Thyroid gland (tissue), 4 donors: ENCODE data around the gene UBR4. TPM values are rescaled to one million over a fixed set of nuclear protein-coding genes. Genes with fewer than 3 reads are reported as not detected.

Source experiments
- DNase-seq, 2 donors: peaks; one replicate each; pipeline ENCODE4 v3.0.0-alpha.2; 2019
- H3K27ac ChIP-seq, 3 donors: fragments of 200-600 bp; sonication (generic); 1 replicate in 2 of 3; 2 replicates in 1 of 3; pipeline ENCODE4 v1.5.1; 2016 to 2019; ENCODE audit warnings: mild to moderate bottlenecking in 1 of 3, moderate library complexity in 1 of 3
- H3K27me3 ChIP-seq: fragments of 200-600 bp; sonication (generic); one replicate; pipeline ENCODE4 v1.5.1; 2019
- H3K36me3 ChIP-seq, 2 donors: fragments of 200-600 bp; sonication (generic); one replicate each; pipeline ENCODE4 v1.5.1; 2016 to 2019
- H3K4me1 ChIP-seq, 2 donors: fragments of 200-600 bp; sonication (generic); one replicate each; pipeline ENCODE4 v1.5.1; 2017 to 2019
- H3K4me3 ChIP-seq, 3 donors: fragments of 200-600 bp; sonication (generic); replicated peaks in 1 of 3; 1 replicate in 2 of 3; 2 replicates in 1 of 3; pipeline ENCODE4 v1.5.1; 2016; ENCODE audit warnings: mild to moderate bottlenecking in 1 of 3
- H3K9me3 ChIP-seq: fragments of 200-600 bp; sonication (generic); one replicate; pipeline ENCODE4 v1.5.1; 2017
- POLR2A ChIP-seq, 2 donors: fragments of 450-650 bp; IDR thresholded peaks; one replicate each; pipeline ENCODE4 v1.6.1; 2017; ENCODE audit warnings: antibody characterized with exemption in 2 of 2, mild to moderate bottlenecking in 2 of 2, moderate library complexity in 1 of 2
- WGBS, 2 donors: methylation state at CpG; one replicate each; pipeline ENCODE4 v1.1.5; 2017; 5-methylcytosine and 5-hydroxymethylcytosine counted together
- intact Hi-C: fragments of 100-400 bp; cut with DNase I; formaldehyde crosslinking; loops from one replicate; pipeline ENCODE4 v1.15.1; 2023
- total RNA-seq, 4 donors: library from RNA; depleted of rRNA; stranded (reverse); fragments of >200 nt; gene quantifications; one replicate each; pipeline ENCODE4 v1.2.3, GENCODE V29; 2016
- TF ChIP-seq, protein P1 (sequence below), 6 experiments: fragments of 200-600 bp in 3 of 6; fragments of 450-650 bp in 3 of 6; sonication (generic) in 3 of 6; IDR thresholded peaks; one replicate each; pipeline ENCODE4 v1.5.1; 2016 to 2019; ENCODE audit warnings: antibody characterized with exemption in 6 of 6, mild to moderate bottlenecking in 2 of 6, inconsistent platforms in 1 of 6, moderate library complexity in 1 of 6

The UBR4 gene
- total RNA-seq, 4 donors from 2014 or later, result 110 to 221 (median 160) TPM

DNA sequence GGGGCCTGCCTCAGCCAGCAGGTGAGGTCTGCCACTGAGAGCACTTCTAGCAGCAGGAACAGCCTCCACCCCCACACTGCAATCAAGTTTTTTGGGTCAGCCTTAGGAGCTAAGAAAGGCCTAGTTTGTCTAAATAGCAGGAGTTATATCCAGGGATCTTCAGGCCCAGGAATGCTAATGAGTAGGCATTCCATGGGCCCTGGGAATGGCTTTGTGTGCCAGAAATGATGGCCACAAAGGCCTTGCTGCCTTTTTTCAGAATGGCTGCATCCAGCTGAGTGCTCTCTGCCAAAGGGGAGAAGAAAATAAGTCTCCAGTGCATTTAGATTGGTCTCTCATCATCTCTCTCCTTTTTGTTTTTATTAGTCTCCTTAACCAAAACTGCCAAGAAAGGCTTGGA, 44.4 kb upstream of the UBR4 start:
- intact Hi-C loops, result loop anchor here (10.0 kb wide), 1 partner anchor 400 kb away; no protein-coding TSS in a partner anchor
- no peak overlapping the region for H3K4me3 ChIP-seq
- no peaks in the 10 kb centered on the region for H3K27me3 ChIP-seq
- H3K27ac ChIP-seq, result no peak overlapping the region
- peaks cover 23 to 25% of the 10 kb centered on the region in 2 donors for H3K36me3 ChIP-seq
- TF ChIP-seq, protein P1, sequence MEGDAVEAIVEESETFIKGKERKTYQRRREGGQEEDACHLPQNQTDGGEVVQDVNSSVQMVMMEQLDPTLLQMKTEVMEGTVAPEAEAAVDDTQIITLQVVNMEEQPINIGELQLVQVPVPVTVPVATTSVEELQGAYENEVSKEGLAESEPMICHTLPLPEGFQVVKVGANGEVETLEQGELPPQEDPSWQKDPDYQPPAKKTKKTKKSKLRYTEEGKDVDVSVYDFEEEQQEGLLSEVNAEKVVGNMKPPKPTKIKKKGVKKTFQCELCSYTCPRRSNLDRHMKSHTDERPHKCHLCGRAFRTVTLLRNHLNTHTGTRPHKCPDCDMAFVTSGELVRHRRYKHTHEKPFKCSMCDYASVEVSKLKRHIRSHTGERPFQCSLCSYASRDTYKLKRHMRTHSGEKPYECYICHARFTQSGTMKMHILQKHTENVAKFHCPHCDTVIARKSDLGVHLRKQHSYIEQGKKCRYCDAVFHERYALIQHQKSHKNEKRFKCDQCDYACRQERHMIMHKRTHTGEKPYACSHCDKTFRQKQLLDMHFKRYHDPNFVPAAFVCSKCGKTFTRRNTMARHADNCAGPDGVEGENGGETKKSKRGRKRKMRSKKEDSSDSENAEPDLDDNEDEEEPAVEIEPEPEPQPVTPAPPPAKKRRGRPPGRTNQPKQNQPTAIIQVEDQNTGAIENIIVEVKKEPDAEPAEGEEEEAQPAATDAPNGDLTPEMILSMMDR (IDR thresholded peaks at IDR 0.05), result no peak
- no peak for TF ChIP-seq POLR2A (IDR thresholded peaks at IDR 0.05)
- H3K4me1 ChIP-seq, result peaks cover 18 to 21% of the 10 kb centered on the region in 2 donors
- H3K9me3 ChIP-seq, result no peaks in the 10 kb centered on the region
- DNase-seq, result no peak

DNA sequence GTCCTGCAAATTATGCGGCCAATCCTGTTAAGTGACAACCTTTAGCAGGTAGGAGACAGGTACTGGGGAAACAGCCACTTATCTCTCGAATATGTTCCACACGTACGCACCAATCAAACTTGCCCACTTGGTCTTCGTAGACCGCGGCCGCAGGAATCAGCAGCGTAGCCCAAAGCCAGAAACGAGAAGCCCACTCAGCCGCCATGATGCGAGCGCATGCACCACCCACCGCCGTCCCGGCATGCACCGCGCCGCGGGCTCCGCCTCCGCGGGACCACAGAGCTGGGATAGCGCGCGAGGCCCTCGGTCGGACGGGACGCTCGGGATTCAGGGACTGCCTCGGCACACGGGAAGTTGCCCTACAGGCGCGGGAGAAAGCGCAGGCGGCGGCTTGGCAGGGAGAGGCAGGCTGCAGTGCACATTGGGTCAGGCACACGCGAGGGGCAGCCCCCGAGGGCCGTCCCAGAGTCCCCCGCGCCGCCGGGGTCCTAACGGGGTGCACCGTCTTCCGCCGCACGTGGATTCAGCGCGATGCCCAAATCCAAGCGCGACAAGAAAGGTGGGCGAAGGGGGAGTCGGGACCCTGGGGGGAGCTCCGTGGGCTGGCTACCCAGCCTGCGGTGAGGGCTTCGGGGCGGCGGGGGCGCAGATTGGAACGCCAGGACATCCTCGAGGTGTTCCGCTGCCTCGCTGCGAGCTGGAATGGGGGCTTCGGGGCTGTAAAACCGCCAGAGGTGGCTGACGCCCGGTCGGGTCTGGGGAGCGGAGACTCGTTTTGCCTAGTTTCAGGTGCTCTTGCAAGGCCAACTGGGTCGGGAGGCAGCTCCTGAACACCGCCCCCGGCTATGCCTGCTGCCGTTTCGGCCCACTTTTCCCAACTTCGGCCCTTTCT, 41.5 kb upstream of the UBR4 start, which contains the start of the genes EMC1 and MRTO4:
Gene EMC1, minus strand, starts transcription at position 220 of the 892 bp plus-strand sequence. Its CDS starts 15 bp downstream, at position 205.
Gene MRTO4, plus strand, starts transcription at position 501 of the 892 bp plus-strand sequence. Its CDS starts 31 bp downstream, at position 532.
- peaks cover 18 to 21% of the 10 kb centered on the region in 2 donors for H3K4me1 ChIP-seq
- intact Hi-C loops, result loop anchor here (10.0 kb wide), 1 partner anchor 403 kb away; no protein-coding TSS in a partner anchor
- peak in 1 of 2 donors; percentile 40 for TF ChIP-seq POLR2A (IDR thresholded peaks at IDR 0.05)
- TF ChIP-seq, protein P1 (IDR thresholded peaks at IDR 0.05), result peak in 1 of 6 experiments; percentile 21
- 0 to 1% methylated on average over 20 to 34 of the region's 81 CpGs for WGBS, 2 donors
- peak; percentile 81 to 84 for DNase-seq
- no peaks in the 10 kb centered on the region for H3K36me3 ChIP-seq
- H3K27me3 ChIP-seq, result no peaks in the 10 kb centered on the region
- H3K4me3 ChIP-seq, result peak within 1 kb of the TSS; percentile 78 to 99 (median 82)
- H3K27ac ChIP-seq, result peak within 1 kb of the TSS; percentile 88 to 98 (median 94)
- H3K9me3 ChIP-seq, result no peaks in the 10 kb centered on the region

DNA sequence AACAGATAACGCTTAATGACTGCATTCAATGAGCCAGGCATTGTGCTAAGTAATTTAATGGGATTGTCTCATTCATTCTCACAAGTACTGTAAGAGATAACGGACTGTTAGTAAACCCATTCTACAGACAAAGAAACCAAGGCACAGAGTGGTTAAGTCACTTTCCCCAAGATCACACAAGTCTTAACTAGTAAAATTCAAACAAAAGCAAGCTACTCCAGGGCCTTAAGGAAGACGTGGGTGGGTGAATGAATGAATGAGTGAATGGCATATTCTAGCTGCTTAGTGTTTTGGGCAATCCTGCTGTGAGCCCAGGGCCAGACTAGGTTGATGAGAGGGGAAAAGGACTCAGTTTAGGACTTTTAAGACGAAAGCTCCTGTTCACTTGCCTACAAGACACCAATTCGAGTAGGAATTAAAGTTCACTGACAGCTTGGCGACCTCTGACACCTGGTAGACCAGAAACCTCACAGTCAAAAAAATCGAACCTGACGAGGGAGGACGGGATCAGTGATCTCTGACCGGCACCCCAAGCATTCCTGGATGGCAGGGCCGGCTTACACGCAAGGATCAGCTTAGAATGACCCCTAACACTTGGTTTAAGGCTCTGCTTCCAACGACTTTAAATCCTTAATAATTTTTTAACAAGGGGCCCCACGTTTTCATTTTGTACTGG, 40.7 kb upstream of the UBR4 start:
- no peak for TF ChIP-seq POLR2A (IDR thresholded peaks at IDR 0.05)
- TF ChIP-seq, protein P1 (IDR thresholded peaks at IDR 0.05), result no peak
- Histone ChIP-seq H3K4me1 (peaks cover 18 to 21% of the 10 kb centered on the region in 2 donors), H3K4me3 (peak overlapping the region; percentile 78 to 99 (median 82)), H3K36me3 (no peaks in the 10 kb centered on the region), H3K27me3 (no peaks in the 10 kb centered on the region), H3K9me3 (no peaks in the 10 kb centered on the region), H3K27ac (peak overlapping the region in 1 of 3 donors; percentile 88)
- intact Hi-C loops, result loop anchor here (10.0 kb wide), 1 partner anchor 404 kb away; no protein-coding TSS in a partner anchor
- DNase-seq, result no peak
- 10 to 13% methylated on average over 14 of the region's 14 CpGs for WGBS, 2 donors

DNA sequence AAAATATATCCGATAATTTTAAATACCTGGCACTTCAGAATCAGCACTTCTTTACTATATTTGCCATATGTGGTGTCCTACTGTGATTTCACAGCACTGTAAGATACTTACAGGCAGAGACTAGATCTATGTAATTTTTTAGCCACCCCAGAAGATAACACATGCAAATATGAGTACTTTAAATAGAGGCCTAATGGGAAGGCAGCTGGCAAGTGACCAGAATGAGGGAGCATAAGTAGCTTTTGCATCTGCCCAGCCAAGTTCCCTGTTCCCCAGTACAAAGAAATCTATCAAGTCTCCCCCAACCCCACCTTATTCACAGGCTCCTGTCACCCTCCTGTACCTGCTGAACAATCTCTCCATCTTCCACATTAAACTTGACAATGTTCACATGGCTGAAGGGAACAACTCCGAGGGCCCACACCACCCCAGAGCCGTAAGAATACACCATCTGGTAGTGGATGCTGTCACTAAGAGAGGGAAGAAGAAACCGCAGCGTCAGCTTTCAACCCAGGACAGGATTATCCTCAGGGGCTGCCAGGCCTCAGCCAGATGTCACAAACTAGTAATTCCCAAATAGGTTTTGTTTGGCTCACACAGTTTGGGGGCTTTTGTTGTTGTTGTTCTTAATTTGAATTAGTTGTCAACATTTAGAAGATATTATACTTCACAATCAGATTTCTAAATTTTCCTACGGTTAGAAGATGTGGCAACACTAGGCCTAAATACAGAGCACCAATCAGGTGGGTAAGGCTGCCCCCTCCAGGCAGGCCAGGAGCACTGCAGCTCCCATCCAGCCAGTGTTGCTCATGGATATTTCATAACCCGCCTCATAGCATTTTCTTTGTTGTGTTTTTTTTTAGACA, 30.8 kb upstream of the UBR4 start:
- H3K36me3 ChIP-seq, result peaks cover 61 to 71% of the 10 kb centered on the region in 2 donors
- DNase-seq, result peak; percentile 31 to 55

More for the DNA sequence above, 30.8 kb upstream of the UBR4 start:
- Histone ChIP-seq H3K27ac (no peak overlapping the region), H3K4me1 (no peaks in the 10 kb centered on the region), H3K9me3 (no peaks in the 10 kb centered on the region), H3K27me3 (no peaks in the 10 kb centered on the region), H3K4me3 (no peak overlapping the region)
- intact Hi-C loops, result no loop called here
- TF ChIP-seq POLR2A (IDR thresholded peaks at IDR 0.05), result no peak
- TF ChIP-seq, protein P1 (IDR thresholded peaks at IDR 0.05), result peak; percentile 67 to 93 (median 82)
- WGBS, 2 donors, result 78 to 83% methylated on average over 7 of the region's 7 CpGs
